ACC112 (cell line): Measurements from ENCODE around the gene SYNJ1.

Experiments
- H2AFZ ChIP-seq: fragments of 200-600 bp; sonication (generic); one replicate; pipeline ENCODE4 v1.6.0; 2017; ENCODE audit warnings: antibody characterized with exemption, low read length; ENCODE audit not compliant: unreplicated experiment
- H3K27ac ChIP-seq: fragments of 200-600 bp; sonication (generic); 2 replicates; pipeline ENCODE4 v1.5.1; 2014; ENCODE audit warnings: low read depth, mild to moderate bottlenecking, antibody characterized with exemption, low read length, moderate library complexity
- H3K27me3 ChIP-seq: fragments of 200-600 bp; sonication (generic); 2 replicates; pipeline ENCODE4 v1.6.1; 2014; ENCODE audit warnings: mild to moderate bottlenecking, antibody characterized with exemption, low read length, moderate library complexity, mixed read lengths; ENCODE audit not compliant: insufficient read depth
- H3K36me3 ChIP-seq: fragments of 200-600 bp; sonication (generic); 2 replicates; pipeline ENCODE4 v1.6.1; 2016; ENCODE audit warnings: mild to moderate bottlenecking, antibody characterized with exemption, low read length, moderate library complexity, mixed read lengths; ENCODE audit not compliant: insufficient read depth
- H3K4me1 ChIP-seq: fragments of 200-600 bp; sonication (generic); one replicate; pipeline ENCODE4 v1.6.1; 2016; ENCODE audit warnings: low read length, mixed read lengths; ENCODE audit not compliant: insufficient read depth, unreplicated experiment, control insufficient read depth
- H3K4me3 ChIP-seq: fragments of 200-600 bp; sonication (generic); 2 replicates; pipeline ENCODE4 v1.5.1; 2014; ENCODE audit warnings: mild to moderate bottlenecking, low read depth, low read length
- H3K79me2 ChIP-seq: fragments of 200-600 bp; sonication (generic); one replicate; pipeline ENCODE4 v1.6.0; 2016; ENCODE audit warnings: low read length; ENCODE audit not compliant: control insufficient read depth, unreplicated experiment, insufficient read depth

SYNJ1 gene

GRCh38 chr21:32581732-32582131, 146.1 kb downstream of the SYNJ1 start:
- no peaks in the 10 kb centered on the region for H3K36me3 ChIP-seq

GRCh38 chr21:32580949-32581348, 146.9 kb downstream of the SYNJ1 start:
- Histone ChIP-seq H3K4me1 (no peaks in the 10 kb centered on the region), H3K36me3 (no peaks in the 10 kb centered on the region), H3K79me2 (no peaks in the 10 kb centered on the region), H3K27ac (no peak overlapping the region), H3K4me3 (no peak overlapping the region), H3K27me3 (peaks cover 29% of the 10 kb centered on the region), H2AFZ (no peak overlapping the region)

More at GRCh38 chr21:32581732-32582131, 146.1 kb downstream of the SYNJ1 start:
- H3K79me2 ChIP-seq = no peaks in the 10 kb centered on the region
- peaks cover 32% of the 10 kb centered on the region for H3K27me3 ChIP-seq
- H3K27ac ChIP-seq = no peak overlapping the region
- H3K4me3 ChIP-seq = no peak overlapping the region
- H3K4me1 ChIP-seq = no peaks in the 10 kb centered on the region
- no peak overlapping the region for H2AFZ ChIP-seq
